GM23248 (cell line): ENCODE measurements around the gene SPA17. TPM values are rescaled to one million over a fixed set of nuclear protein-coding genes. Genes with fewer than 3 reads are reported as not detected.

Experiments
- DNase-seq: peaks from one replicate; pipeline ENCODE4 v3.0.0-alpha.2; 2015
- H2AFZ ChIP-seq: fragments of 200-600 bp; sonication (generic); 2 replicates; pipeline ENCODE4 v1.6.1; 2016; ENCODE audit warnings: antibody characterized with exemption
- H3F3A ChIP-seq: fragments of 200-600 bp; sonication (generic); 2 replicates; pipeline ENCODE4 v1.6.1; 2016; ENCODE audit warnings: mild to moderate bottlenecking, antibody characterized with exemption, mixed run types; ENCODE audit not compliant: insufficient read depth
- H3K27ac ChIP-seq: fragments of 200-600 bp; sonication (generic); 2 replicates; pipeline ENCODE4 v1.5.1; 2016; ENCODE audit warnings: mild to moderate bottlenecking
- H3K27me3 ChIP-seq: fragments of 200-600 bp; sonication (generic); replicated peaks from 2 replicates; pipeline ENCODE4 v1.6.1; 2016; ENCODE audit warnings: mild to moderate bottlenecking; ENCODE audit not compliant: insufficient read depth
- H3K36me3 ChIP-seq: fragments of 200-600 bp; sonication (generic); 2 replicates; pipeline ENCODE4 v1.6.1; 2016; ENCODE audit warnings: low read depth, mild to moderate bottlenecking
- H3K4me1 ChIP-seq: fragments of 200-600 bp; sonication (generic); 2 replicates; pipeline ENCODE4 v1.6.1; 2016; ENCODE audit warnings: mild to moderate bottlenecking; ENCODE audit not compliant: insufficient read depth
- H3K4me2 ChIP-seq: fragments of 200-600 bp; sonication (generic); one replicate; pipeline ENCODE4 v1.6.1; 2016; ENCODE audit warnings: mild to moderate bottlenecking; ENCODE audit not compliant: unreplicated experiment
- H3K4me3 ChIP-seq: fragments of 200-600 bp; sonication (generic); 2 replicates; pipeline ENCODE4 v1.5.1; 2016; ENCODE audit warnings: mild to moderate bottlenecking
- H3K79me2 ChIP-seq: fragments of 200-600 bp; sonication (generic); 2 replicates; pipeline ENCODE4 v1.6.1; 2016; ENCODE audit warnings: mild to moderate bottlenecking; ENCODE audit not compliant: insufficient read depth
- H3K9ac ChIP-seq: fragments of 200-600 bp; sonication (generic); 2 replicates; pipeline ENCODE4 v1.6.1; 2016; ENCODE audit warnings: mild to moderate bottlenecking
- H3K9me2 ChIP-seq: fragments of 200-600 bp; sonication (generic); 2 replicates; pipeline ENCODE4 v1.6.1; 2016; ENCODE audit warnings: mixed run types, mild to moderate bottlenecking, moderate library complexity; ENCODE audit not compliant: insufficient read depth
- H3K9me3 ChIP-seq: fragments of 200-600 bp; sonication (generic); one replicate; pipeline ENCODE4 v1.6.1; 2017; ENCODE audit warnings: low read depth
- H4K20me1 ChIP-seq: fragments of 200-600 bp; sonication (generic); 2 replicates; pipeline ENCODE4 v1.6.0; 2016; ENCODE audit not compliant: insufficient read depth
- EZH2 ChIP-seq: fragments of 200-600 bp; sonication (generic); IDR thresholded peaks from 2 replicates; pipeline ENCODE4 v1.6.1; 2018; ENCODE audit warnings: antibody characterized with exemption, mild to moderate bottlenecking; ENCODE audit not compliant: insufficient read depth, poor library complexity, severe bottlenecking
- EZH2phosphoT487 ChIP-seq: fragments of 200-600 bp; sonication (generic); IDR thresholded peaks from 2 replicates; pipeline ENCODE4 v1.6.1; 2018; ENCODE audit warnings: antibody characterized with exemption, moderate library complexity, mild to moderate bottlenecking, low read depth; ENCODE audit not compliant: insufficient read depth
- WGBS, 2 experiments: methylation state at CpG; one replicate each; pipeline ENCODE4 v1.1.6; 2015 to 2017; ENCODE audit warnings: low lambda C conversion rate in 2 of 2, low coverage in 1 of 2; ENCODE audit errors: missing lambda C conversion rate in 2 of 2; 5-methylcytosine and 5-hydroxymethylcytosine counted together
- in situ Hi-C: fragments of 300-500 bp; cut with MboI; formaldehyde crosslinking; loops from 2 replicates; pipeline ENCODE4 v1.15.0; 2020
- polyA plus RNA-seq: library from polyadenylated mRNA; unstranded; fragments of >200 nt; fragmentation: Nextera tagmentation; extraction: Ambion mirVana; gene quantifications from 2 replicates; pipeline ENCODE4 v1.2.1, GENCODE V29; 2016
- total RNA-seq: library from RNA; depleted of rRNA; stranded (reverse); fragments of >200 nt; shearing (Covaris generic); gene quantifications from 2 replicates; pipeline ENCODE4 v1.2.3, GENCODE V29; 2014

SPA17 gene
- total and polyA plus RNA-seq, 2 experiments from 2014 or later, result 6.5 to 14.0 TPM

DNA sequence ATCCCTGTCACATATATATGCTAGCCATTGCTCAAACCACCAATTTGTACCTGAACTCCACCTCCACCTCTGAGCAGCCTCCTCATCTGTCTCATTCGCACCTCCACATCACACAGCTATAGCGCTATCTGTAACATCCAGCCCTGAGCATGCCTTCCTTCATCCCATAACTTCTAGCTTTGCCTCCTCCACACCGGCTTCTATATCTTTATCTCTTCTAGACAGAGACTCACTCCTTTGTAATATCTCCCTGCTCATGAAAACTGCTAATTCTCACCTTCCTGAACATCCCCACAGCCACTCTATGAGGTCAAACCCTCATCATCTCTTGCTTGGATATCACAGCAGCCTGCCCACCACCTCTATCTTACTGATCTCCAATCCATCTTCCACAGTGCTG is 6.1 kb upstream of the SPA17 start:
- Histone ChIP-seq H3K27ac (no peak overlapping the region), H4K20me1 (no peaks in the 10 kb centered on the region), H3K36me3 (no peaks in the 10 kb centered on the region), H3F3A (no peaks in the 10 kb centered on the region), H2AFZ (no peak overlapping the region), H3K79me2 (no peaks in the 10 kb centered on the region), H3K9me3 (no peaks in the 10 kb centered on the region), H3K4me1 (0 out of 2 replicates have a peak, but pooled peaks cover 3% of the 10 kb centered on the region), H3K4me2 (no peak overlapping the region), H3K27me3 (no peaks in the 10 kb centered on the region), H3K9ac (no peak overlapping the region), H3K4me3 (no peak overlapping the region), H3K9me2 (no peaks in the 10 kb centered on the region)
- in situ Hi-C loops, result loop anchor here (10.0 kb wide), 1 partner anchor 167 kb away; no protein-coding TSS in a partner anchor
- WGBS, 2 experiments, result 97 to 100% methylated on average over 3 of the region's 3 CpGs
- no peak for TF ChIP-seq EZH2phosphoT487
- no peak for DNase-seq

DNA sequence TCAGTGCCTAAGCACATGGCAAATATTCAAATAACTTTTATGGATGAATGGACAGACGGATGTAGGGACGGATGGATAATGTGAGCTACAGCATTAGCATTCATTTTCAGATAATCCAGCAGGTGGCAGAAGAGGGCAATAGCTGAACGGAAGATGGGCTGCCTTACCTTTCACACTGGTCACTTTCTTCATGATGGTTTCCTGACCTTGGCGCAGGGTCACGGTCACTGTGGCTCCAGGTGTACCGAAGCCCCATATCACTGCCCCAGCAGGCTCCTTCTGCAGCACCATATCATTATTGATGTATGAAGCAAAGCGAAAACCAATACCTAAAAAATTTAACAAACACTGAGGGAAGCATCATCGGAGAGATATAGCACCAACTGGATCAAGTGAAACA is 4.5 kb upstream of the SPA17 start:
- no peaks in the 10 kb centered on the region for H4K20me1 ChIP-seq
- no peaks in the 10 kb centered on the region for H3K79me2 ChIP-seq
- H3K9ac ChIP-seq, result no peak overlapping the region
- no peaks in the 10 kb centered on the region for H3K9me2 ChIP-seq
- no peak overlapping the region for H3K4me3 ChIP-seq
- H3K9me3 ChIP-seq, result no peaks in the 10 kb centered on the region
- no peak overlapping the region for H3K4me2 ChIP-seq
- H3K4me1 ChIP-seq, result 0 out of 2 replicates have a peak, but pooled peaks cover 8% of the 10 kb centered on the region
- H3K36me3 ChIP-seq, result no peaks in the 10 kb centered on the region
- peak; percentile 63 for DNase-seq
- H3K27ac ChIP-seq, result no peak overlapping the region
- TF ChIP-seq EZH2 (no peak), EZH2phosphoT487 (no peak)
- no peaks in the 10 kb centered on the region for H3F3A ChIP-seq
- no peak overlapping the region for H2AFZ ChIP-seq
- WGBS, 2 experiments, result 23 to 25% methylated on average over 8 of the region's 8 CpGs
- in situ Hi-C loops, result loop anchor here (10.0 kb wide), 1 partner anchor 166 kb away; no protein-coding TSS in a partner anchor
- no peaks in the 10 kb centered on the region for H3K27me3 ChIP-seq

DNA sequence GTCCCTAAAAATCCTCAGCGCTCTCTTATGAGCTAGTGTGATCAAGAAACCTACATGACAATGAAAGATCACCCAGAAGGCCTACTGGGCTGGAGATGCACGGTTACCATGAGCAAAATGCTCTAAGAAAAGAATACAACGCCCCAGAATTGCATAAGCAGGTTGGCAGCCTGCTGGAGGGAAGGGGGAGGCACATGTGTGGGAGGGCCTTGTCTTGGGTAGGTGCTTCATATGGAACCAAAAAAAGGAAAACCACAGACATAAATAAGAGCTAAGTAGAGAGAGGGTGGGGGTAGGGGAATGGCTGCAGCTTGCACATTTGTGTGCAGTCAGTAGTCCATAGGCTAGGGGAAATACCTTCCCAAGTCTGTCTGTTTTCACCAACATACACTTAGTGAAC is 3.0 kb upstream of the SPA17 start:
- peak; percentile 13 for DNase-seq
- Histone ChIP-seq H3F3A (no peaks in the 10 kb centered on the region), H3K9me2 (no peaks in the 10 kb centered on the region), H3K4me3 (no peak overlapping the region), H3K79me2 (no peaks in the 10 kb centered on the region), H3K9me3 (no peaks in the 10 kb centered on the region), H3K4me2 (no peak overlapping the region), H3K4me1 (0 out of 2 replicates have a peak, but pooled peaks cover 8% of the 10 kb centered on the region), H2AFZ (no peak overlapping the region), H3K27ac (no peak overlapping the region), H3K27me3 (no peaks in the 10 kb centered on the region), H3K36me3 (no peaks in the 10 kb centered on the region), H4K20me1 (no peaks in the 10 kb centered on the region), H3K9ac (no peak overlapping the region)
- 30 to 32% methylated on average over 3 of the region's 3 CpGs for WGBS, 2 experiments
- no peak for TF ChIP-seq EZH2phosphoT487
- TF ChIP-seq EZH2, result no peak
- in situ Hi-C loops, result loop anchor here (10.0 kb wide), 1 partner anchor 94 kb away; the partner anchor contains the start of gene ESAM

DNA sequence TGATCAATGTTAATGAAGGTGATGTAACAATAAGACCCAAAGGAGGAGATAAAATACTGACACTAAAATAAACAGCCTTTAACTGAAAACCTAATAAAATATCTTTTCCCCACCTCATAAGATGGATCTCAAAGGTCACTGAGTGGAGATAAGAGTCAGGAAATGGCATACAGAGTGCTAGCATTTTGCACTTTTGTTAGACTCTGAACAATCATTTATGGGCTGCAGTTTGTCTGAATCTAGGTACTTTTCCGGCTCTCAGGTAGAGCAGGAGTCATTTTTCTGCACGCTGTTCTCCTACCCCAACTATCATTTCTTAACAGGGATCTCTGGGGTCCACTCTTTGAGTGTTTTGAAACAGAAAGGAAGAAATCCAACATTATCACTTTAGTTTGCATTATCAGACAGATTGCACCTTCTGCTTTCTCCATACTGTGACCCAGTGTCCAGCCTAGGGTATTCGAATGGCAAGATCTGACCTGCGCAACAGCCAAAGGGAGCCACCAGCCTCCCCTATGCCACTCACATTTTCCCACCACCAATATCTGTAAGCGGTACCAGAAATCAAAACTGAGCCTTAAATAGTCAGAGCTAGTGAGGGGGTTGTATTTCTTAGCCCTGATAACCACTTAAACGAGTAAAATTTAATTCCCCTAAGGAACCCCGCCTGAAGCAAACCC is 1.0 kb upstream of the SPA17 start:
- peak overlapping the region; percentile 93 for H3K4me2 ChIP-seq
- peak overlapping the region; percentile 89 for H3K9ac ChIP-seq
- peaks cover 18% of the 10 kb centered on the region for H3K4me1 ChIP-seq
- no peaks in the 10 kb centered on the region for H4K20me1 ChIP-seq
- peak overlapping the region; percentile 89 for H3K4me3 ChIP-seq
- TF ChIP-seq EZH2, result no peak
- TF ChIP-seq EZH2phosphoT487, result no peak
- no peaks in the 10 kb centered on the region for H3K9me3 ChIP-seq
- H3K27me3 ChIP-seq, result no peaks in the 10 kb centered on the region
- no peaks in the 10 kb centered on the region for H3K36me3 ChIP-seq
- no peaks in the 10 kb centered on the region for H3K79me2 ChIP-seq
- H3K9me2 ChIP-seq, result no peaks in the 10 kb centered on the region
- no peak overlapping the region for H3K27ac ChIP-seq
- 57 to 58% methylated on average over 7 of the region's 7 CpGs for WGBS, 2 experiments
- no peak for DNase-seq
- H2AFZ ChIP-seq, result peak overlapping the region; percentile 93
- in situ Hi-C loops, result loop anchor here (10.0 kb wide), 1 partner anchor 92 kb away; the partner anchor contains the start of gene ESAM
- no peaks in the 10 kb centered on the region for H3F3A ChIP-seq

DNA sequence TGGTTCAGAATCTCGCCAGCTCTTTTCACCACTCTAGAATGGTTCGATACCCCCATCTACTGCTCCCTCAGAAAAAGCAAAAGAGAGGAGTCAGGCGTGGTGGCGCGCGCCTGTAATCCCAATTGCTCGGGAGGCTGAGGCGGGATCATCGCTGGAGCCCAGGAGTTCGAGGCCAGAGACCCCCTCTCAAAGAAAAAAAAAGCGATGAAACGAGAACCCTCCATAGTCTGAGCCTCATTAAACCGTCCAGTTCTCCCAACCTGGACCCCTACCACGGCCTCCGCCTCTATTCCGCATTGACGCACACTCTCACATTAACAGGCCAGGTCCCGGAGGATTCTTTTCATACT is 439 bp downstream of the SPA17 start:
- peak overlapping the region; percentile 89 for H3K9ac ChIP-seq
- H4K20me1 ChIP-seq, result no peaks in the 10 kb centered on the region
- peaks cover 18% of the 10 kb centered on the region for H3K4me1 ChIP-seq
- WGBS, 2 experiments, result 23 to 28% methylated on average over 17 to 18 of the region's 18 CpGs
- H3F3A ChIP-seq, result no peaks in the 10 kb centered on the region
- no peak for DNase-seq
- no peaks in the 10 kb centered on the region for H3K79me2 ChIP-seq
- peak overlapping the region; percentile 69 for H3K27ac ChIP-seq
- no peaks in the 10 kb centered on the region for H3K9me3 ChIP-seq
- no peaks in the 10 kb centered on the region for H3K9me2 ChIP-seq
- TF ChIP-seq EZH2phosphoT487, result no peak
- no peak for TF ChIP-seq EZH2
- H3K4me2 ChIP-seq, result peak overlapping the region; percentile 84
- H3K27me3 ChIP-seq, result no peaks in the 10 kb centered on the region
- H3K36me3 ChIP-seq, result no peaks in the 10 kb centered on the region
- H3K4me3 ChIP-seq, result peak overlapping the region; percentile 89
- H2AFZ ChIP-seq, result peak overlapping the region; percentile 93
- in situ Hi-C loops, result loop anchor here (10.0 kb wide), 1 partner anchor 91 kb away; the partner anchor contains the start of gene ESAM
